GM19240 (cell line): Measurements from ENCODE around the gene PRKACB.
"Not testable (repeated sequence)": the region's sequence is repeated elsewhere in the genome, so short reads cannot be mapped to it uniquely, and the experiment has no call there.

Source experiments
- DNase-seq: peaks from one replicate; pipeline ENCODE4 v3.0.0; 2011; ENCODE audit warnings: low spot score; ENCODE audit not compliant: insufficient read length

The PRKACB gene

DNA sequence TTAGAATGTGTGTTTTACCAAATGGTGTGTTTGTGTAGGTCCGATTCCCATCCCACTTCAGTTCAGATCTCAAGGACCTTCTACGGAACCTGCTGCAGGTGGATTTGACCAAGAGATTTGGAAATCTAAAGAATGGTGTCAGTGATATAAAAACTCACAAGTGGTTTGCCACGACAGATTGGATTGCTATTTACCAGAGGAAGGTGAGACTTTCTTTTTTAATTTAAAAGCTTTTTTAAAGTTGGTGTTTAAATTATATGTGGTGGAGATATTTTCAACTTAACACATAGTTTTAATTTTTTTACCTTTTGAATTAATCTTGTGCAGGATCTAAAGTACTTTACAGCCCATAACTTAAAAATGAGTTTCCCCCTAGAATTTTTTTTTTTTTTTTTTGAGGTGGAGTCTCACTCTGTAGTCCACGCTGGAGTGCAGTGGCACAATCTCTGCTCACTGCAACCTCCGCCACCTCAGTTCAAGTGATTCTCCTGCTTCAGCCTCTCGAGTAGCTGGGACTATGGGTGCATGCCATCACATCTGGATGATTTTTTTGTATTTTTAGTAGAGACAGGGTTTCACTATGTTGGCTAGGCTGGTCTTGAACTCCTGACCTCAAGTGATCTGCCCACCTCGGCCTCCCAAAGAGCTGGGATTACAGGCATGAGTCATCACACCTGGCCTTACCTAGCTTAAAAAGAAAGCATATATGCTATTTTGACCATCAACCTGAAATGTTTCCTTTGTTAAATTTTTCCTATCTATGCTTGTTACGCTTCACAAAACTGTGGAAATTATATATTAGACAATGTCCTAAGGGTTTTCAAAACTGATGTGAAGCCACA is 70.3 kb downstream of the PRKACB start:
- no peak for DNase-seq

DNA sequence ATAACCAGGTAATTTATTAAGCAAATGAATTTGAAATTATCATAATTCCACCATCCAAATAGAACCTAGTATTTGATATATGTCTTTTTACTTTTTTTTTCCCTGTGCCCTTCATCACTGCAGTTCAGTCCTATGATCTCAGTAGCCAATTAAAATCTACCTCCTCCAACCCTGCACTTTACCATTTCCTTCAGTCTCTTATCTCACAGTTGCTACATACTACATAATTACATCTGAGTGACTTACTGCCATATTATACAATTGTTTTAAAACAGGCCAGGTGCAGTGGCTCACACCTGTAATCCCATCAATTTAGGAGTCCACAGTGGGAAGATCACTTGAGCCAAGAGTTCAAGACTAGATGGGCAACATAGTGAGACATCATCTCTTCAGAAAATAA is 73.2 kb downstream of the PRKACB start:
- DNase-seq, result no peak

DNA sequence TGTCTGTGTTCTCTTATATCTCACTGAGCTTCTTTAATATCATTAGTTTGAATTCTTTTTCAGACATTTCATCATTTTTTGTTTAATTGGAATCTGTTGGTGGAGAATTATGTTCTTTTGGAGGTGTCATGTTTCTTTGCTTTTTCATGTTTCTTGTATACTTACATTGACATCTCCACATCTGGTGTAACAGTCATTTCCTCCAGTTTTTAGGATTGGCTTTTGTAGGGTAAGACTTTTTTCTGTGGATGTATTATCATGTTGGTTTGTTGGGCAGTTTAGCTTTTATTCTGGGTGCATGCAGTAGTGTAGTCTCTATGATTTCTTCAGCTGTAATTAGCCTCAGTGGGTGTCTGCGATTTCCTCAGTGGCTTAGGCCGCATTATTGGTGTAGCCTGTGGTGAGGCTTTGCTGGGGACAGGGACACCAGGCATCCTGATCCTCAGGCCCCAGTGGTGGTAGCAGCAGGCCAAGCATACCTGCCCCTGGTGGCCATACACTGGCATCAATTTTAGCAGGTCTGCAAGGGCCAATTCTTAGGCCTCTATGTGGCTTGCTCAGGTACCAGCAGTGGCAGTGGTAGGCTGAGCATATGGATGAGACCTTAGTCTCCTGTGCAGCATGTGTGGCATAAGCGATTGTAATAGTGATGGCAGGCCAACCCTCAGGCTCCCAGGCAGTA is 79.8 kb downstream of the PRKACB start:
- no peak for DNase-seq

DNA sequence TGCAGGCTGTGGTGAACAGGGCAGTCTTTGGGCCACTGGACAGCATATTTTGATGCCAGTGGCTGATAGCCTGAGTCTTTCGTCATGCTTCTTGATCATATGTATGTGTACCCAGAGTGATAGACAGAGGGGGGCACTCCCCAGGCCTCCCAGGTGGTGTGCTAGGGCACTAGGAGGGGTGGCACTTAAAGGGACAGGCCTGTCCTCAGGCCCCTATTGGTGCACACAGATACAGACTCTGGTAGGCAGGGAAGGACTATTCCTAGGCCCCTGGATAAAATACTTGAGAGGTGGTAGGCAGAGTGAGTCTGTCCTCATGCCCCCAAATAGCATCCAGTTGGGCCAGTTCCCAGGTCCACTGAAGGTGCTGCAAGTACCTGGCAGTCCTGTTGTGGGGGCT is 80.8 kb downstream of the PRKACB start:
- no peak for DNase-seq

DNA sequence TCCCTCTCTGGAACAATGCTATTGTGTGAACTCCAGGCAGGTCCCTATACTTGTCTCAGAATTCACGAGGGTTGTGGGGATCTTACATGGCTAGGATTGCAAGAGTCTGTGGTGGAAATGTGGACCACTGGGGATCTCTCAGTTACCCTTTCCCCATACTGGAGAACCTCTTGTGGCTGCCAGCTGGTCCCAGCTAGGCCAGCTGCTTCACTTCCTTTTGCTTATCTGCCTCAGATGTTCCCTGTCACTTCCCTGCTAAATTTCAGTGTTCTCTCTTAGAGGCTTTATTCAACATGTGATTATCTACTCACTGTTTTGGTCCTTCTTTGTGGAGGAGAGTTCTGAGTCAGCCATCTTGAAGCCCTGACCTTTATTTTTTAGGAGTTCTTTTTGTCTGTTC is 81.6 kb downstream of the PRKACB start:
- no peak for DNase-seq

DNA sequence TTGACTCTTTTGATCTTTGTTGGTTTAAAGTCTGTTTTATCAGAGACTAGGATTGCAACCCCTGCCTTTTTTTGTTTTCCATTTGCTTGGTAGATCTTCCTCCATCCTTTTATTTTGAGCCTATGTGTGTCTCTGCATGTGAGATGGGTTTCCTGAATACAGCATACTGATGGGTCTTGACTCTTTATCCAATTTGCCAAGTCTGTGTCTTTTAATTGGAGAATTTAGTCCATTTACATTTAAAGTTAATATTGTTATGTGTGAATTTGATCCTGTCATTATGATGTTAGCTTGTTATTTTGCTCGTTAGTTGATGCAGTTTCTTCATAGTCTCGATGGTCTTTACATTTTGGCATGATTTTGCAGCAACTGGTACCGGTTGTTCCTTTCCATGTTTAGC is 88.6 kb downstream of the PRKACB start:
- not testable (repeated sequence) for DNase-seq

DNA sequence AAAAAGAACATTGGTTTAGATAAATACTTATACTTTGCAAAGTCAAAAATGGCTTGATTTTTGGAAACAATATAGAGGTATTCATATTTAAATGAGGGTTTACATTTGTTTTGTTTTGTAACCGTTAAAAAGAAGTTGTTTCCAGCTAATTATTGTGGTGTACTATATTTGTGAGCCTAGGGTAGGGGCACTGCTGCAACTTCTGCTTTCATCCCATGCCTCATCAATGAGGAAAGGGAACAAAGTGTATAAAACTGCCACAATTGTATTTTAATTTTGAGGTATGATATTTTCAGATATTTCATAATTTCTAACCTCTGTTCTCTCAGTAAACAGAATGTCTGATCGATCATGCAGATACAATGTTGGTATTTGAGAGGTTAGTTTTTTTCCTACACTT is 92.2 kb downstream of the PRKACB start:
- no peak for DNase-seq

DNA sequence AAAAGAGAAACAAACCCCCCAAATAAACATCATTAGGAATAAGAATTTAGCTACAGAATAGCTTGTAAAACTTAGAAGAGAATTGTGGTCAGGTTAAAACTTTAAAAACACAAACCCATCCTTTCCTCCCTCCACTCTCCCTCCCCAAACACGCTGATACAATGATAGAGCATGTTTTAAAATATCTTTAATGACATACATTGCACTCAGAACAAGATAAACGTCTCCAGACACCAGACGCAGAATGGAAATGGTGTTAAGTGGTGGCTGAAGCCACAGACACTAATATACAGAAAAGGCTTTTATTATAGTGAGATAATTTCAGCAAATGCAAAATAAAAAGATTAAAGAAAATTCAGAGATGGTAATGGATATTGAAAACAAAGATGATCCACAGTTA is 98.6 kb downstream of the PRKACB start:
- no peak for DNase-seq

DNA sequence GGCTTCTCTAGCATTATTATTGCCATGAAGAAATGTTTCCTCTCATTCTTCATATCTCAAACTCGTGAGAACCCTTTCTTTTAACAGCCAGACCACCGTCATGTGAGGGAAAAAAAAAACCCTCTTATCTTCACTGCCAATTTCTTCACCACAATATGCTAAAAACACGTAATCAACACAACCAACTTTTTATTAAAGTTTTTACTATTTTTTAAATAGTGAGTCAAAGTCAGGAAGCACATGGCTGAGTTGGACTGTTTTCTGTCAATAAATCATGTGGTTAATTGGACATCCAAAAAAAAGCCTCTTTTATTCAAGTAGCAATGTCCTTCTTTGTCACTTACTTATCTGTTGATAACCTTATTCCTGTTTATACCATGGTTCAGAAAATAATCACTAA is 101.5 kb downstream of the PRKACB start:
- no peak for DNase-seq

DNA sequence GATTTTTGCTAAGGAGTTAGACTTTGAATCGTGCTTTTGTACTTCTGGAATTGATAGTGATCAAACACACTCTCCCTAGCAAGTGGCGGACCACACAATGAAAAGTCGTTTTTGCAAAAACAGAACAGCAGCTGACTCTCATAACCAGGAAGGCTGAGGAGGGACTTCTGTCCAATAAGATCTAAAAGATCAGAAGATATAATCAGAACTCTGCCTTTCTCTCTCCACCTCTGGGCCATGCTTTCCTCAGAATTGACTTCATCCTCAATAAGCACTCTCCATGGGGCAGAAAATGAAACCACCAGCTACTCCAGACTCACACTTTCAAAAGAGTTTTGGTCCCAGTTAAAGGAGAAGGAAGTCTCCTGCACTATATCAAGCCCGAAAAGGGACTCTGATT is 102.1 kb downstream of the PRKACB start:
- DNase-seq, result no peak

DNA sequence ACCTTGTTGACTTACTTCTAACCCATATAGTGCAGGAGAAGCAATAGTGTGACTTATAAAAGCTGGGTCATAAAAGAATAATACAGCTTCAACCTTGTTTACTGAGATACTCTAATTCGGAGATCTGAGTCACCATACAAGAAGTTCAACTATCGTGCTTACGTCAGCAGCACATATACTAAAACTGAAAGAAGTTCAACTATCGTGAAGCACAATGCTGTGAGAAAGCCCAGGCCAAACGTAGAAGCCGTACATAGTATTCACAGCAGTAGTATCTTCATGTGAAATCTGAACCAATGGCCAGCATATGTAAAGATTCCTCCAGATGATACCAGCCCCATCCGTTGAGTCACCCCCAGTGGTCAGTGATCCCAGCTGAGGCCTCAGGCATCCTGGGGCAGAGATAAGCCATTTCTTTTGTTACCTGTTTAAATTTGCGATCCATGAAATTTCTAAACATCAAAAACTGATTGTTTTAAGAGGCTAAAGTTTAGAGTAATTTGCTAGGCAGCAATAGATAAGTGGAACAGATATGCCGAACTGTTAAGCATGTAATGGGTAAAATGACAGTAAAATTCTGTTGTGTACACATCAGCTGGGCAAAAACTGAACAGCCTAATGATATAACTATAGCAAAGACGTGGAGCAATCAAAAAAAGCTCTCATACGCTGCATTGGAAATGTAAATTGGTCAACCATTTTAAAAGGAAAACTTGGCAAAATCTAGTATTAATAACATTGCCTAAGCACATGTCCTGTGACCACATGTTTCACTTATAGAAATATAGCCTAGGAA is 103.6 kb downstream of the PRKACB start:
- no peak for DNase-seq

DNA sequence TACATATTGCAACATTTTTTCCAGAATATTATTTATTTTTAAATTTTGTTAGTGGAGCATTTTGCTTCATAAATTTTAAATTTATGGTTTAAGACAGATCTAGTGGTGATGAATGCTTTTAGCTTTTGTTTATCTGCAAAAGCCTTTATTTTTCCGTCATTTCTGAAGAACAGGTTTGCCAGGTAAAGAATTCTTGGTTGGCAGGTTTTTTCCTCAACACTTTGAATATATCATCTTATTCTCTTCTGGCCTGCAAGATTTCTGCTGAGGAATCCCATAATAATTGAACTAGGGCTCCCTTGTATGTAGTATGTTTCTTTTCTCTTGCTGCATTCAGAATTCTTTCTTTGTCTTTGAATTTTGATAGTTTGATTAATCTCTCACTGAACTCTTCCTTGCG is 106.6 kb downstream of the PRKACB start:
- no peak for DNase-seq

DNA sequence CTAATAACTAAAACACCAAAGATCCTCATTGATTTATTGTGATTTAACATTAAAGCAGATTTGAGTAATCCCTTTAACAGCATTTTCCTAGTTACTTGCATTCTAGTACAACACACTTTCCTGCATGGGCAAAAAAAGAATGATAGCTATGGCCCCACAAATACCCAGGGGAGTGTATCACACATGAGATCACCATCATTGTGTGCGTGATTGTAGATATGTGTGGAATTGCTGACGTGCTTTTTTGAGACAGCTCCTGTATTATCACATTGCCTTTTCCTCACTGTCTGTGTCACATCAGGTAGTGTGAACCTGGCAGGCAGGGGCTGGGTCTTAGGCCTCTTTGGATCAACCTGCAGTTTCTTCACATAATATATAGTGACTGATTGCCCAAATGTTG is 109.0 kb downstream of the PRKACB start:
- no peak for DNase-seq

DNA sequence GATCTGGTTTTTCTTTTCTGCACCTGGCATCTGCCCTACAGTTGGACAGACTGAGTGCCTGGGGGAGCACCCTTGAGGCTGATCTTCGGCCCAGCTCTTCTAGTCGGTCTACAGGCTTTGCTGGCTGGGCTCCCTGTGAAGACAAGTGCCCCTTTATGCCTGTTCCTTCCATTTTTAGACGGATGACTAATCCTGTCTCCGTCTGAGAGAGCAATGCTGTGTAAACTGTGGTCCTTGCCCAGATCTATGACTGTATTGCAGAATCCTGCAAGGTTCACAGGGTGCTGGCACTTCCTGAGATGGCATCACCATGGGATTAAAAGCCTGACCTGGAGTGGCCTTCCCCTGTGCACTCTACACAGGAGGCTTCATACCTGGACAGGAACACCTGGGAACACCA is 109.8 kb downstream of the PRKACB start:
- no peak for DNase-seq

DNA sequence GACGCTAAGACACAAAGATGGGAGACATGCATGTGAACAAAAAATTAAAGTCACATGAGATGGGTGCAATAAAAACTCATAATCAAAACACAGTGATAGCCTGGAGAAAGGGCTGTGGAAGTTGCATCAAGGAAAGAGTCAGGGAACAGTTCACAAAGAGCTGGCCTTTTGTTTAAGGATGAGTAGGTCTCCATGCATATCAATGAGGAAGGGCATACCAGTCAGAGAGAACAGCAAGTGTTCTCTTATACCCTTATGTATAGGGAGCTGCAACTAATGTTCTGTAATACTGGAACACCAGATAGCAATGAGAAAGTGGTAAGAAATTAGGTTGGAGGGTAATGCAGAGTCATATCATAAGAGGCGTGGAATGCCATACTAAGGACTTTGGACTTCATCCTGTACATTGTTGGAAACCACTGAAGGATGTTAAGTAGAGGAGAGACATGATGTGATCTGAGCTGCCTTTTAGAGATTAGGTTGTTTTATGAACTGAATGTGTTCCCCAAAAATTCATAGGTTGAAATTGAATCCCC is 110.7 kb downstream of the PRKACB start:
- no peak for DNase-seq

DNA sequence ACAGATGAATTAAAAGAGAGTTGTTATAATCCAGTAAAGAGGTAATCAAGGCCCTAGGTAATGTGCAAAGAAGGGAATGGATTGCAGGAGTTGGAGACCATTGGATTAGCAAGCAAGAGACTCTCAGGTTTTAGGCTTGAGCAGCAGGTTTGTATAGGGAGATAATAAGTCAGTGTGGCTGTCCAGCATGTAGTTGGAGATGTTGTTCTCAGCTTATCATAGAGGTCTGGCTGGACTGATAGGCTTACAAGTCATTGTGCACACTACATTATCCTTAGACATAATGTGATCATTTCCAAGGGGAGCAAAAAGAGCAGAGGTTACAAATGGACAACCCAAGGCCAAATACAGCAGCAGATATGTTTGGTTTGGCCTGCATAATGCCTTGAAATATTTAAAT is 111.5 kb downstream of the PRKACB start:
- DNase-seq, result no peak

DNA sequence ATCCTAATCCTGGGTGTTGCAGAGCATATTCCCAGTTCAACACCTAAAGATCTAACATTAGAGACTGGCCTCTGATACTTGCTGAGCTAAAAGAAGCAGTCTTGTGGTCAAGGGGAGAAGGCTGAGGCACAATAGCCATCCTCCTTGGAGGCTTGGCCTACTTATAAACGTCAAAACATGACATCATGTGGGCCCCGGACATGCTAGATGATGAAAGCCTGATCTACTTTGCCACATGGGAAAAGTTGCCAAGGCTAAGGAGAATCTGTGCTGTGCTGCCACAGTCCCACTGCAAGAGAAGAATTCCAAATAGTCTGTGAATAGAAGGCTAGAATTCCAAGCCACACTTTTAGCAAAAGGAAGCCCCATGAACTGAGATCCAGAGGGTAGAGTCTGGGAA is 113.5 kb downstream of the PRKACB start:
- DNase-seq, result no peak

DNA sequence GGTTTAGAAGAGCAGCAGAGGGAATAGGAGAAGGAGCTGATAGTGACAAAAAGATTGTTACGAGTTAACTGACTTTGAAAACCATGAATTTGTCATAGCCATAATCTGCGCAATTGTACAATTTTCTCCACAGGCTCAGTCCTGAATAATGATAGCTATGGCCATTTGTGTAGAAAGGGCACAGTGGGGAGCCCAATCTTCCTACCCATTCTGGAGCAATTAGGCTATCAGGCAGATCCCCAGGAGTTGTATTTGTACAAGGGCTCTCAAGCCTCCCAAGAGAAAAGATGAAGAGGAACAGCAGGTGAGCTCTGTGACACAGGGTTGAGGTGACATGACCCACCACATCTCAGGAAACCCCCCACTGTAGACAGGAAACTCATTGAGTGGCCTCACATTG is 115.3 kb downstream of the PRKACB start:
- no peak for DNase-seq

DNA sequence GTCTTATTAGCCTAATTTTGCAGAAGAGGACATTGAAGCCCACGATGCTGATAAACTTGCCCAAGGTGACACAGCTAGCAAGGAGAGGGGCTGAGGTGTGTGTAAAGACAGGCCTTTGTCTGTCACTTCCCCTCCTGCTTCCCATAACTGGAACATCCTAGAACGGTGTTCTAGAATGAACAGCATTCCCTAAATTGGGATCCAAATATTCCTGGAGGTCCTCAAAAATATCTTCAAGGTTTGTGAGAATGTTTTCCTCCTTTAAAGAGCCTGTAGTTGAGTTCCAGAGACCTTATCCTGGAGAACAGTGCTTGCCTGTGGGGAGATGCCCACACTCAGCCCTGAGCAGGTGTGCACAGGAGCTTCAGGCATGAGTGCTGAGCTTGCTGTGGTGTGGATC is 115.9 kb downstream of the PRKACB start:
- DNase-seq, result no peak

DNA sequence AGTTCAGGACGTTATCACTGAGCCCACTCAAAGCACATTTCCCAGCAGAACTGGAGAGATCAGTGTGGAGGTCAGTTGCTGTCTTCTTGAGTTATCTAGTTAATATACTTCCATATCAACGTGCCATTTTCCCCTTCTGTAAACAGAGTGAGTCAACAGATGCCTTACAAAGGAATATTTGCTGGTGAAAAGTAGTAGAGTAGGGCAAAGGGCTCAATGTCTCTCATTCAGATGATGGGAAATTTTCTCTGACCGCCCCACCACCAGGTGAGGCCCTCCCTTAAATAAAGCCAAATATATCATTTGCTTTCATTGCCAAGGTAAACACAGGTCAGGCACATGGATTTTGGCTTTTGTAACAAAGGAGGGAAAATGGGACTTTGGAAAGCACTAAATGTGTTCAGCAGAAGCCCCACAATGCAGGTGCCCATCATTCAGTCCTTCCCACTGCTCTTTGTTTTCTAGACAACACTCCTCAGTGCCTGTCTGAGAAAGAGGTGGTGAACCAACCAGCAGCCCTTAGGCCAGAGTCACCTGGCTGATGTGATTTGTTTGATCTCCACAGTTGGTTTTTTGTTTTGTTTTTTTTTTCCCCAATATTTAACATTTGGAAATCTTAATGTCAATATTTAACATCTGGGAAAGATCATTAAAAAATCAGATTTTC is 116.9 kb downstream of the PRKACB start:
- DNase-seq, result no peak

DNA sequence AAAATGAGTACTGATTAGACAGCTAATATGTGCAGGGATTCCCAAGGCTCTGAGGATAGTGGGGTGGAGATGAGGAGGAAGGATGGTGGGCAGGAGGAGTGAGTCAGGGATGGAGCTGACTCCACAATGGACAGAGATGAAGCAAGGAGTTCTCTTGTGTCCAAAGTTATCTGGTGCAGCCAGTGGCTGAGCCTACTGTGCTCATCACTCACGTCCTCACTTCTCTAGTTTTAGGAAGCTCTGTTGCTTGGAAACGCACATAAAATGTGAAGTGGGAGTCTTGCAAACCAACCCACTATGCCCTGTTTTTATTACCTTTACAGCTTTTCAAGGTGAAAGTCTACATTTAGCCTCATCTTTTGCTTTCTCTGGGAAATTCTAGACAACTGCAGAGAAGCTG is 120.9 kb downstream of the PRKACB start:
- no peak for DNase-seq
